Frontal cortex (tissue), 4 donors: Measurements from ENCODE around the gene MGLL. TPM values are rescaled to one million over a fixed set of nuclear protein-coding genes. Genes with fewer than 3 reads are reported as not detected.

Experiments
- DNase-seq, 2 donors: peaks; one replicate each; pipeline ENCODE4 v3.0.0; 2012; ENCODE audit warnings: low spot score in 2 of 2
- FAIRE-seq: peaks from 2 replicates; lab custom pipeline; 2012; peaks lifted over from hg19 to GRCh38; lab: Jason Lieb, UNC
- total RNA-seq: library from RNA; depleted of rRNA; stranded (reverse); fragments of >200 nt; gene quantifications from one replicate; pipeline ENCODE4 v1.2.3, GENCODE V29; 2014
- donor health status: control.
- donor health status: control.
- donor health status: control.

The MGLL gene
- total RNA-seq, 1 donor from 2014 or later: 31.4 TPM

DNA sequence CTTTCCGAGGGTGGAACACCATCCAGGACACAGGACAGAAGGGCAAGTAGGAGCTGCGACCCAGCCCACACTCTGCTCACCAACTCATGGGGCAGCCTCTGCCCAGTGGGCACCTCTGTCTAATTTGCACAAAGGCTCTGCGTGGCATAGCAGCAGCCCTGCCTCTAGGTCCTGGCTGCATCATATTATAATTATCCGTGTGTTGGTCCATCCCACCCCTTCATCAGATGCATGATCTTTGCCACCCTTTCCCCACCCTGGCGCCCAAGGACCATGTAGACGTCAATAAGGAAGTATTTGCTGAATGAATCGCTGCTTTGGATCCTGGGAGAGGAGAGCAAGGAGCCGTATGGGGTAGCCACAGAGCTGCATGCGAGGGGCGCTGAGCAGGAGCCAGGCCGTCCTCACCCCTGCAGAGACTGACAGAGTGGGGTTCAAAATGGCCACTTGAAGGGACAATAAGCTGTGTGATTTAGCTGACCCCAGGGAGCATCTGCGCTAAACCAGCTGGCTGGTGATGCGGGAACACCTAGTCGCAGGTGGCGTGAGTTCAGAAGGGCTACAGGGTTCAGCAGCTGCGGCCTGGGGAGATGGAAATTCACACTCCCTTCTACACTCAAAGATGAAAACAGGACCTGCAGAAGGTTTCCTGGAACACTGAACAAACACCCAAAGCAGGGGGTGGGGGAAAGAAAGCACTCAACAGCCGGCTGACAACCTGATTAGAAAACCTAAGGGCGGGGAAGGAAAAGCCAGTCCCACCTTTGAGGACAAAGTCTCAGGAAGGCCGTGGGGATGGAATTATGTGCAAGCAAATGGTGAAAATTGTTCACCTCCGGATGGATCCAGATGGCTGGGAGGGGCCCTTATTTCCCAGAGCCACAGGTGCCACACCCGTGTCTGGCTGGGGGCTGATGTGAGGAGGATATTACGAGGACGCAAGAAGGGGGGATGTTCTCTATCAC is 6.4 kb downstream of the MGLL start:
- DNase-seq: no peak
- no peak for FAIRE-seq

- FAIRE-seq (no peak), DNase-seq (no peak)
These were observed 7.3 kb downstream of the MGLL start for GRCh38 chr3:127815001-127815400.

DNA sequence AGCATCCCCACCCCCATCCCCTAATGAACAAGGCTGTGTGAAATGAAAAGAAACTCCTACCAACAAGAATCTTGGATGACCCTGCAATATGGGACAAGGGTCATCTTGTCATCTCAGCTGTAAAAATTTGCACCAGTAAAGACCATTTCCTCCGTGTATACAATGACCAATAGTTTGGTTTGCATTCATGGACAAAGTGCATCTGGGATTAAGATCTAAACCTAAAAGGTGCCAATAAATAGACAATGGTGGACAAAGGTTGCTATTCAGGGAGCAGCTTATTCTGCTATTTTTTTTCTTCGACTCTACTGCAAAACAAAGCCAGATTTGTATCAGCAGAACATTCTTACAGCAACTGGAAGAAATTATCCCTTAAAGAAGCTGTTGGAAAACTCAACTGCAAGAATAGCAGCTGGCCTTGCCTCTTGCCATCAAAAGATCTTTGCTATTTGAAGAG is 8.0 kb downstream of the MGLL start:
- no peak for DNase-seq
- no peak for FAIRE-seq

GRCh38 chr3:127812151-127812550 is 10.2 kb downstream of the MGLL start:
- DNase-seq (no peak), FAIRE-seq (no peak)

DNA sequence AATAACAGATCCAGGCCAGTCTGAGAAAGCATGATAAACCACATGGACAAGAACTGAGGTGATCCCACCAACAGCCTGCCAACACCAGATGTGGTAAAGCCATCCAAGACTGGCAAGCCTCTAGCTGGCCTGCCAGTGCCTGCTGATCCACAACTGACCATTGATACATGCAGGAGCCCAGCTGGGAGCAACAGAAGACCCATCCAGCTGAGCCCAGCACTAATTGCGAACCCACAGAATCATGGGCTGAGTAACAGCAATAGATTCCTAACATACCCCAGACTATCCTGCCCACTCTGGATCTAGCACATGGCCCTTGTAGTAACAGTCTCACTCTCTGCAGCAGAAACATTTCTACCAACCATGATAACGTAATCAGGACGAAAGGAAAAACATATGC is 10.6 kb downstream of the MGLL start:
- DNase-seq (no peak), FAIRE-seq (no peak)

GRCh38 chr3:127809611-127810010 is 12.7 kb downstream of the MGLL start:
- no peak for DNase-seq
- FAIRE-seq: no peak

DNA sequence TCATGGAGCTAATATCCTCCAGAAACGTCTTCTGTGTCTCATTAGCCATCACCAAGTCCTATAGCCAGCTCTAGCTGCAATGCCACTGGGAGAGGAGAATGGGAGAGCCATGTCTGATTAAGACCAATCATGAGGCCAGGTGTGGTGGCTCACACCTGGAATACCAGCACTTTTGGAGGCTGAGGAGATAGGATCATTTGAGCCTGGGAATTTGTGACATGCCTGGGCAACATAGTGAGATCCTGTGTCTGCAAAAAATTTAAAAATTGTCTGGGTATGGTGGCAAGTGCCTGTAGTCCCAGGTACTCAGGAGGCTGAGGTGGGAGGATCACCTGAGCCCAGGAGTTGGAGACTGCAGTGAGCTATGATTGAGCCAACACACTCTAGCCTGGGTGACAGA is 13.1 kb downstream of the MGLL start:
- no peak for DNase-seq
- no peak for FAIRE-seq

DNA sequence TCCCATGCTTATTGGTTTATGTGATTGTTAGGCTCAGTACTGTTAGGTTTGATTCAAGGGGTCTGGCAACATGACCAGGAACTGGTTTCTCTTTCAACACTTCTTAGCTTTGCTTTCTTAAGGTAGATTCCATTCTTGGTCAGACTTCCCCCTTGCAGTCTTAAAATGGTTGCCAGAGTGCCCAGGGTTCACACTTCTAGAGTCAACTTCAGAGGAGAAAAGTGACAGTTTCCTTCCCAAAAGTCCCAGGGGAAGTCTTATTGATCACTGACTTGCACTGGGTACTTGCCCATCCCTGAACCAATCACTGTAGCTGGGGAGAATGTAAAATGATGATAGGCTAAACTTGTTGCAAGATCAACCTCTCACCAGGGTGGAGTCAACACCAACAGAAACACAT is 14.1 kb downstream of the MGLL start:
- FAIRE-seq (no peak), DNase-seq (no peak)

DNA sequence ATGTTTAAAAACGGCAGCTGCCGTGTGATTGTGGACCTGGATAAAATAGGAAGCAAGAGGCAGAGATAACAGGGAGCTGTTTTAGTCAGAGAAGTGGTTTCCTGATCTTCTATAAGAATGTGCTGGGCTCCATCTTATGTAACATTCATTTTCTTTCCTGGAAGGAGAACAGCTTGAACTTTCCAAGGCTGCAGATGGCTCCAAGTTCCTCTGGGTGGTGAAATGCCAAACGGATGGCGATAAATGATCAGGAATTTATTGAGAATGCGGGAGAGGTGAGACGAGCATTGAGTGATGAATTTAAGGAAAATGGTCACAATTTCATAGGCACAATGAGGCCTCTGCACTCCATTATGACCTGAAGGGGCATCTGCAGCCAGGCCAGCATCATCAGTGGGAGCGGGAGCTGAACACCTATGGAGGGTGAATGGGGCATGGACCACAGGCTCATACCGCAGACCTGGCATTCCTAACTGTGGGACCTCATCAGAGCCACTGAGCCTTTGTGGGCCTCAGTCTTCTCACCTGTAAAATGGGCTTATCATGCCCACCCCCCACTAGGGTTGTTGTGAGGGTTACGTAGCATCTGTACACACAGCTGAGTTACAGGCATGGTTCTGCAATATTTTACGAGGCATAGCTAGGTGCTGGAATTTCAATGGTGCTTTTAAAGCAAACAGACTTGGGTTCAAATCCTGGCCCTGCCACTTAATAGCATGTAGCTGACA is 17.1 kb downstream of the MGLL start:
- DNase-seq (no peak), FAIRE-seq (no peak)

GRCh38 chr3:127804141-127804540 is 18.2 kb downstream of the MGLL start:
- FAIRE-seq: no peak
- DNase-seq: no peak

DNA sequence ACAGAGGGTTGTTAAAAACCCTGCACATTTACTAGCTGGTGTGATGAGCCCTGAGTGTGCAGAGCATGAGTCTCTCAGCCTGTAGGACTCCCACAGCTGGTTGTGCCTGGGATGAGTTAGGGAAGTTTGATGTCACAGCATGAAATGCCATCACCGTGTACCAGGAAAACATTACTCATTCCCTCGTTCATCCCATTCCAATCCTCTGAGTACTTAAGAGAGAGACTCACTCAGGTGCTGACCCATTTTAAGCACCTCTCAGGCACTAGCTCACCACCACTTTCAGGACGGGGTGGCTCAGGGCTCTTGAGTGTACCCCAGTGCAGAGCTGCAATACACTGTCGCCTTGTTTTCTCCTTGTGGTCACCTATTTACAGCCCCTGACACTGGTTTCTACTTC is 18.7 kb downstream of the MGLL start:
- FAIRE-seq (no peak), DNase-seq (no peak)

DNA sequence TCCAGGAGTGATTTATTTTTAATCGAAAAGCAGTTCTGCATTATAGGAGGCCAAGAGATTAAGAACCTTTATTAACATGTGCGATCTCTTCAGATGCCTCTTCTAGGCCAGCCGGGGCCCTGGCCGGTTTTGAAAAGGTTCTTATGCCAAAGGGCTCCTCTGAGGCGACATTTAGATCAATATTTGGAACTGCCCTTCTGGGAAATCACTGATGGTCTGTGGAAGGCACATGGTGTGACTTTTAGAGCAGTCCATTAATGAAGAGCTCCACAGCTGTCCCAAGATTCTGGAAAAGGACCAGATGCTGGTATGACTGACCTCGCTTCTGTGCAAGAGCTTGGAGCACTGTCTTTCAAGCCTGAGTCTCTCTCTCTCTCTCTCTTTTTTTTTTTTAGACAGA is 19.7 kb downstream of the MGLL start:
- FAIRE-seq (no peak), DNase-seq (no peak)

GRCh38 chr3:127801731-127802313 is 20.5 kb downstream of the MGLL start:
- DNase-seq (no peak), FAIRE-seq (no peak)

- FAIRE-seq (no peak), DNase-seq (no peak)
These were observed 21.8 kb downstream of the MGLL start for GRCh38 chr3:127800508-127800907.

GRCh38 chr3:127799476-127800222 is 22.7 kb downstream of the MGLL start:
- FAIRE-seq (no peak), DNase-seq (no peak)

DNA sequence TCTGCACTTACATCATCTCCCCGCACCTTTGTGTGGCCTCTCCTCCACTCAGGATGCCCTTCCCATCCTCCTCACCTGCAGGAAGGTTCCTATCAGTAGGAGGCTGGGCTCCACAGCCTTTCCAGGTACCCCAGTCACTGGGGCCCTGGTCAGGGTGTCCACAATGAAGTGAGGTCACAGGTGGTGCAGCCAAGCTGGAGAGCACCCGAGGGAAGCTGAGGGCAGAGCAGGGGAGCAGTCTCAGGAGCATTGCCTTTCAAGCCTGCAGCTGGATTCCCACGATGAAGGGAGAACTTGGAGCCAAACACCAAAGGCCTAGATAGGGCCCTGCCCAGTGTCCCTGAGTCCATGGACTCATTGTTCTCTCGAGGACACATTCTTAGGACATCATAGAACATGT is 23.6 kb downstream of the MGLL start:
- DNase-seq (no peak), FAIRE-seq (no peak)

DNA sequence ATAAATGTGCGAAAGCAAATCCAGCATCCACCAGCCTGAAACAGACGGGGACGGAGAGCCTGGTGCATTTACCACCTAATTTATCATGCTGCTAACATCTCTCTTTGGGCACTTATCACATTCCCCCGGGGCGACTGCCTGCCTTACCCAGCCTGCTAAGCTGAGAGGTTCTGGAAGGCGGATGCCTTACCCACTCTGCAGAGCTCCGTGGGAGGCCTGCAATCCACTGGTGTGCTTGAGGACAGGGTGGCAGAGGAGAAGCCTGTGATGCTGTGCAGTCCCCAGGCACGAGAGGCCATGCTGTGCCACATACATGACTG is 25.5 kb downstream of the MGLL start:
- DNase-seq (no peak), FAIRE-seq (no peak)

DNA sequence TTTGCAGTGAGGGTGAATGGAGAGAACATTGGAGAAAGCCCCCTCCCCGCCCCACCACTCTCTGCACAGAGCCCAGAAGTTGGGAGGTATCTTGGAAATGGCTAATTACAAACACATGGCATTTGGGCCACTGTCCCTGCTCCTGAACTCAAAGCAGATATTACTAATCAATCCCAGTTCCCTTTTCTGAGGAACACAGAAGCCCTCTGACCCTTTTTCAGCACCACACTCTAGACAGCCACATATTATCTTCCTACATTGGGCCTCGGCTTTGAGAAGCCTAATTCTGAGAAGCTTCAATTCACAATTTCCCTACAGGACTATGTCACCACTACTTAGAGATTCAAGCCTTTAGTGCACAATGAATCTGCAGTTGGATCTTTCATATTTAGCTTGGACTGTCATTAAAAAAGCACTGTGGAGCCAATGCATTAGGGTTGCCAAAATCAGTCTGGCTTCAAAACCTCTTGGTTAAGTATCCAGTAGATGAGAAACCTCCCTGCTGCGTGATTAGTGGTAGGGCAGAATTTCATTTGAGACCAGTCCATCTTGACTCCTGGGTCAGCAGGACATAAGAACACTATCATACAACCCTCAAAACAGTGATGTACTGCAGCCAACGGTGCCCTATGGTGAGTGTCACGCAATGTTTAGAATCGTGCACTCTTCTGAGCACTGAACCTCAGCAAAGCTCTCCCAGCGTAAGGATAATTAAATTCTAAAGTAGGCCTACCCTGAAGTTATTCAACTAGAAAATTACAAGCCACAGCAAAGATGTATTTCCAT is 26.1 kb downstream of the MGLL start:
- FAIRE-seq: no peak
- DNase-seq: no peak

- no peak for FAIRE-seq
- no peak for DNase-seq
These were observed 27.3 kb downstream of the MGLL start for GRCh38 chr3:127794972-127795371.
